Heart right ventricle (tissue), 16 donors: ENCODE data around the gene SH2D3A. TPM values are rescaled to one million over a fixed set of nuclear protein-coding genes. Genes with fewer than 3 reads are reported as not detected.

Experiments
- ATAC-seq, 8 donors: fragments of 200-7000 bp; cut with Tn5 transposase; one replicate each; pipeline ENCODE4 v1.9.1; 2020; ENCODE audit warnings: mild to moderate bottlenecking in 8 of 8, moderate library complexity in 8 of 8, moderate number of reproducible peaks in 1 of 8
- DNase-seq, 2 donors: peaks; one replicate each; pipeline ENCODE4 v3.0.0-alpha.2; 2020
- H3K27ac ChIP-seq, 10 donors: fragments of 200-600 bp; sonication (generic) in 2 of 10; one replicate each; pipeline versions ENCODE4 v1.5.0 to v1.8.0; 2020 to 2022; ENCODE audit warnings: mild to moderate bottlenecking in 3 of 10
- H3K27me3 ChIP-seq, 7 donors: fragments of 200-600 bp; one replicate each; pipeline ENCODE4 v1.8.0; 2021 to 2022; ENCODE audit warnings: mild to moderate bottlenecking in 2 of 7
- H3K36me3 ChIP-seq, 9 donors: fragments of 200-600 bp; sonication (generic) in 1 of 9; one replicate each; pipeline versions ENCODE4 v1.5.0 to v1.8.0; 2020 to 2022; ENCODE audit warnings: mild to moderate bottlenecking in 2 of 9
- H3K4me1 ChIP-seq, 9 donors: fragments of 200-600 bp; sonication (generic) in 1 of 9; one replicate each; pipeline versions ENCODE4 v1.5.0 to v1.8.0; 2020 to 2022; ENCODE audit warnings: mild to moderate bottlenecking in 4 of 9
- H3K4me3 ChIP-seq, 10 donors: fragments of 200-600 bp; sonication (generic) in 2 of 10; one replicate each; pipeline versions ENCODE4 v1.5.0 to v1.8.0; 2020 to 2022; ENCODE audit warnings: mild to moderate bottlenecking in 7 of 10, moderate library complexity in 2 of 10
- H3K9me3 ChIP-seq, 11 donors: fragments of 200-600 bp in 10 of 11; sonication (generic) in 2 of 11; one replicate each; pipeline versions ENCODE4 v1.5.0 to v1.8.0; 2013 to 2022; ENCODE audit warnings: mild to moderate bottlenecking in 2 of 11, control low read depth in 1 of 11, moderate library complexity in 1 of 11
- CTCF ChIP-seq, 9 donors: fragments of 200-600 bp; sonication (generic) in 2 of 9; IDR thresholded peaks; one replicate each; pipeline versions ENCODE4 v1.5.0 to v1.8.0; 2021 to 2022; ENCODE audit warnings: antibody characterized with exemption in 9 of 9, mild to moderate bottlenecking in 5 of 9, moderate library complexity in 1 of 9
- WGBS, 2 donors: extraction: QIAGEN DNeasy Blood & Tissue Kit; methylation state at CpG; one replicate each; pipeline ENCODE4 v1.1.7; 2013; ENCODE audit warnings: inconsistent platforms in 1 of 2; 5-methylcytosine and 5-hydroxymethylcytosine counted together
- intact Hi-C, 10 donors: fragments of 100-400 bp; cut with DNase I; formaldehyde crosslinking; loops; one replicate each; pipeline versions ENCODE4 v1.11.1 to v1.14.2; 2022
- polyA plus RNA-seq, 2 donors: library from polyadenylated mRNA; stranded (reverse); fragments of 200-250 nt; gene quantifications; one replicate each; pipeline ENCODE4 v1.2.3, GENCODE V29; 2013
- total RNA-seq, 10 donors: library from RNA; stranded (reverse); fragmentation: NEBNext Ultra II Directional in 3 of 10; extraction: Animal tissue kit (Norgen Biotek cat#: 25700) in 3 of 10; gene quantifications; one replicate each; pipeline versions ENCODE4 v1.2.1 to v1.2.4, GENCODE V29; 2021 to 2023
- donor health status: Arrhythmogenic right ventricular cardiomyopathy.
- donor health status: ischemic (EF 13 %, LVEDD 7.1; RV severe dilation, severe dysfunction).
- donor health status: healthy with polysubstance abuse.
- donor health status: DM: no; HTN: yes; CAD: no.
- donor health status: DM: no; HTN: no; CAD: no.
- donor health status: ischemic (EF 25% LVEDD 6.9; RV normal size, moderate dysfunction).
- donor health status: ischemic (EF 25% LVEDD 5.7; RV mildly dilated, moderate dysfunction).
- donor health status: healthy.
- donor health status: DM: yes; HTN: yes; CAD: no.
- donor health status: Ischemic cardiomyopathy.
- donor health status: ischemic (EF 35%, LVEDD 5.7; RV mildly dilated, moderate dysfunction).
- donor health status: nonischemic (EF 11% LVEDD 7.7; RV severe dilation, severe dysfunction).
- donor health status: DM: yes; HTN: yes; CAD: no.
- donor health status: PGD.
- donor health status: ischemic (EF 29% LVEDD 5.4; RV normal size, mild dysfunction).
- donor health status: nonischemic (EF 23%, LVEDD 6.1; RV moderate dilation, normal function).

The SH2D3A gene
- total and polyA plus RNA-seq, 12 donors = 0.16 to 0.79 (median 0.36) TPM; not detected in 5

GRCh38 chr19:6721773-6722172 lies 45.5 kb downstream of the SH2D3A start:
- TF ChIP-seq CTCF (IDR thresholded peaks at IDR 0.05) = no peak
- Histone ChIP-seq H3K4me3 (no peak overlapping the region), H3K27me3 (peaks cover 0 to 20% (median 0%) of the 10 kb centered on the region in 7 donors), H3K4me1 (peaks cover 0 to 45% (median 0%) of the 10 kb centered on the region in 9 donors), H3K36me3 (no peaks in the 10 kb centered on the region), H3K27ac (no peak overlapping the region), H3K9me3 (no peaks in the 10 kb centered on the region)
- DNase-seq (no peak), ATAC-seq (no peak)
- 86 to 90% methylated on average over 5 of the region's 5 CpGs for WGBS, 2 donors
- intact Hi-C loops = no loop called here

DNA sequence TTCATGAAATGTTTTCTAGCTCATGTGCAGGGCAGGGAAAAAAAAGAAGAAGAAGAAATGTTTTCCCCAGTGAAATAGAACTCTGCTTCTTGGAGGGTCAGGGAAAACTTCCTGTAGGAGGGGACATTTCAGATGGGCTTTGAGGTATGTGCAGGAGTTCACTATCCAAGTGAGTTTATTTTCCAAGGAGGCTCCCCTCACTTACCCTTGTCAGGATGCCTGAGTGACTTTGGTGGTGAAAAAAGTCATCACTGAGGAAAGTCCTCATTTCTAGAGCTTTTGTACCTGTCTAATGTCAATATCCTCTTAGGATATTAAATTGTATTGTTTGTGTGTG lies 46.1 kb downstream of the SH2D3A start:
- no peaks in the 10 kb centered on the region for H3K9me3 ChIP-seq
- H3K4me1 ChIP-seq = peaks cover 0 to 45% (median 0%) of the 10 kb centered on the region in 9 donors
- intact Hi-C loops = no loop called here
- H3K27me3 ChIP-seq = peaks cover 0 to 19% (median 0%) of the 10 kb centered on the region in 7 donors
- TF ChIP-seq CTCF (IDR thresholded peaks at IDR 0.05) = no peak
- no peak overlapping the region for H3K4me3 ChIP-seq
- H3K27ac ChIP-seq = peak overlapping the region in 3 of 10 donors; percentile 10 to 25 (median 15)
- H3K36me3 ChIP-seq = no peaks in the 10 kb centered on the region
- no peak for DNase-seq
- no peak for ATAC-seq

- ATAC-seq = peak; percentile 72 to 88 (median 82)
- peaks cover 0 to 15% (median 0%) of the 10 kb centered on the region in 7 donors for H3K27me3 ChIP-seq
- H3K27ac ChIP-seq = peak within 1 kb of the TSS in 3 of 10 donors; percentile 10 to 40 (median 25)
- H3K36me3 ChIP-seq = no peaks in the 10 kb centered on the region
- peaks cover 0 to 45% (median 0%) of the 10 kb centered on the region in 9 donors for H3K4me1 ChIP-seq
- intact Hi-C loops = no loop called here
- TF ChIP-seq CTCF (IDR thresholded peaks at IDR 0.05) = no peak
- peak in 1 of 2 donors; percentile 51 for DNase-seq
- 47 to 52% methylated on average over 4 of the region's 4 CpGs for WGBS, 2 donors
- peak within 1 kb of the TSS in 8 of 10 donors; percentile 4 to 42 (median 25) for H3K4me3 ChIP-seq
- no peaks in the 10 kb centered on the region for H3K9me3 ChIP-seq
These were observed 46.7 kb downstream of the SH2D3A start, which contains the start of gene C3 for GRCh38 chr19:6720369-6721137. TSS of gene C3 (minus strand) at chr19:6720650. CDS start at chr19:6720589, 61 bp downstream.

DNA sequence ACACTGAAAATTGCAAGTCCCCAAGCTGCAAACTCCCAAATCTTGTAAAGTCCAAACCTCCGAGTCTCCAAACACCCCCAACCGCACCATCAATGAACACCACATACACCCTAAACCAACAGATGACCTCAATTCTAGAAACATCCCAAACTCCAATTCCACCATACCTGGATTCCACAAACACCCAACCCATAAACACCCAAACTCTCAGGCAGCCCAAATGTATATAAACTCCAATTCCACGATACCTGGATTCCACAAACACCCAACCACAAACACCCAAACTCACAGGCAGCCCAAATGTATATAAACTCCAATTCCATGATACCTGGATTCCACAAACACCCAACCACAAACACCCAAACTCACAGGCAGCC lies 47.3 kb downstream of the SH2D3A start:
- peaks cover 0 to 42% (median 0%) of the 10 kb centered on the region in 9 donors for H3K4me1 ChIP-seq
- DNase-seq (no peak), ATAC-seq (no peak)
- peak overlapping the region in 7 of 10 donors; percentile 4 to 42 (median 28) for H3K4me3 ChIP-seq
- no peaks in the 10 kb centered on the region for H3K36me3 ChIP-seq
- peak overlapping the region in 1 of 10 donors; percentile 40 for H3K27ac ChIP-seq
- WGBS, 2 donors = 86 to 92% methylated on average over 3 of the region's 3 CpGs
- peaks cover 0 to 16% (median 2%) of the 10 kb centered on the region in 7 donors for H3K27me3 ChIP-seq
- H3K9me3 ChIP-seq = no peaks in the 10 kb centered on the region
- no peak for TF ChIP-seq CTCF (IDR thresholded peaks at IDR 0.05)
- intact Hi-C loops = no loop called here
